NCI-H2196 (cell line): ENCODE data around the gene PCDH11X.
"Not testable (repeated sequence)": the region's sequence is repeated elsewhere in the genome, so short reads cannot be mapped to it uniquely, and the experiment has no call there.

ENCODE experiments used
- DNase-seq: peaks from one replicate; lab custom pipeline; 2025; ENCODE audit not compliant: unreplicated experiment; lab: John Stamatoyannopoulos, UW

PCDH11X gene

GRCh38 chrX:91779135-91779534, at the start of gene PCDH11X:
Gene PCDH11X, plus strand, starts transcription at chrX:91779375. Its CDS starts 56,130 bp downstream, at chrX:91835505.
- not testable (repeated sequence) for DNase-seq

DNA sequence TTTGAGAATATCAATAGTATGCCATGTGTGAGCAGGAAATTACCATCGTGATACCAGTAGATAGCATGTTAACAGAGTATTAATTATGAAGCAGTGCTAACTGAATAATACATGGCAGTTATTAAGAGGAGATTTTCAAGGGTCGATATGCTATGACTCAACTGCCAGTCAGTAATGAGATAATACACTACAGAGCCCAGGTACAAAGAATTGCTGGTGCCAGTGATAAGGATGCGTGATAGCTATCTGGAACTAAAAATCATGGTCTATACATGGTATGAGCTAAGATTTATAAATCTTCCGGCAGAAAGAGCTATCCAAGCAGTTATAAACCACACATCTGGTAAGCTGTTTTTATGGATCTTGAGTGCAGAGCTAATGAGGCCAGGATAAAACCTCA, 31.7 kb upstream of the PCDH11X start:
- DNase-seq = not testable (repeated sequence)

DNA sequence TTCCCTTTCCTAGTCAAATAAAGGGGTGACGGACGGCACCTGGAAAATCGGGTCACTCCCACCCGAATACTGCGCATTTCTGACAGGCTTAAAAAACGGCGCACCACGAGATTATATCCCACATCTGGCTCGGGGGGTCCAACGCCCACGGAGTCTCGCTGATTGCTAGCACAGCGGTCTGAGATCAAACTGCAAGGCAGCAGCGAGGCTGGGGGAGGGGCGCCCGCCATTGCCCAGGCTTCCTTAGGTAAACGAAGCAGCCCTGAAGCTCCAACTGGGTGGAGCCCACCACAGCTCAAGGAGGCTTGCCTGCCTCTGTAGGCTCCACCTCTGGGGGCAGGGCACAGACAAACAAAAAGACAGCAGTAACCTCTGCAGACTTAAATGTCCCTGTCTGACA, 26.2 kb upstream of the PCDH11X start:
- DNase-seq = not testable (repeated sequence)

DNA sequence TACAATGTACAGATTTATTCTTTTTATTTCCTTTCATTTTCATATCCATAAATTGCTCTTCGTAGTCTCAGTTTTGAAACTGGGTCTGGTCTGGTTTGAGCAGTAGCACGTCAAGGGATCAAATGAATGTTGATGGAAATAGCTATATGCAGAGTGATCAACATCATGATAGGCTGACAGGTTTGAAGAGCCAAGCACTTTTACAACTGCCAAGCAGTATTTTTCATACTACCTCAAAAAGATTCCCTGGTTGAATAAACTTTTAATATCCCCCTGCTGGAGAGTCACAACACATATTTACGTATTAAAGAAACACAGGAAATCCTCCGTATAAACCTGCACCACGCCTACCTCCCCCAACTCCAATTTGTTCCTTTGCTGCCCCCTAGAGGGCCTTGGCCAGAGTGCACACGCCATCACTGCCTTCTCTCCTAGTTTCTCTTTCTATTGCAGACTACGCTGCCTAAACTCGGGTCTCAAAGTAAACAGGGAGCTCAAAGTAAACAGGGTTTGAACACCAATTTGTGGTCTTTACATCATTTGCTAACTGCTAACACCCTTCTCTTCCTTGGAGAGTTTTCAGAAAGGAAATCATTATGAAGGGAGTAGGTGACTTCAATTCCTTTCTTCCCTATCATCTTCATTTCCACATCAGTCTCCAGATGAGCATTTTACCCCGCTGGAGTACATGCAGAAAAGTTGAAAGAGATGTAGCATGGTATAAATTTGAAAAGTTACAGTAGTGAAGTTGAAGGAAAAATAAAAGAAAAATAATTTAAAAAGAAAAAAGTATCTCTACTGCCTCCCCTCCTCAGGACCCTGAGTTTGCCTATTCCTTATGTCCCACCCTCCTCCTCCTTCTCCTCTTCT, 8.3 kb upstream of the PCDH11X start:
- DNase-seq = not testable (repeated sequence)

- not testable (repeated sequence) for DNase-seq
Measured at GRCh38 chrX:91773943-91774342, 5.2 kb upstream of the PCDH11X start.

- DNase-seq = not testable (repeated sequence)
Measured at GRCh38 chrX:91780008-91780407, 833 bp downstream of the PCDH11X start.

- DNase-seq = not testable (repeated sequence)
Measured at GRCh38 chrX:91780698-91781097, 1.5 kb downstream of the PCDH11X start.

DNA sequence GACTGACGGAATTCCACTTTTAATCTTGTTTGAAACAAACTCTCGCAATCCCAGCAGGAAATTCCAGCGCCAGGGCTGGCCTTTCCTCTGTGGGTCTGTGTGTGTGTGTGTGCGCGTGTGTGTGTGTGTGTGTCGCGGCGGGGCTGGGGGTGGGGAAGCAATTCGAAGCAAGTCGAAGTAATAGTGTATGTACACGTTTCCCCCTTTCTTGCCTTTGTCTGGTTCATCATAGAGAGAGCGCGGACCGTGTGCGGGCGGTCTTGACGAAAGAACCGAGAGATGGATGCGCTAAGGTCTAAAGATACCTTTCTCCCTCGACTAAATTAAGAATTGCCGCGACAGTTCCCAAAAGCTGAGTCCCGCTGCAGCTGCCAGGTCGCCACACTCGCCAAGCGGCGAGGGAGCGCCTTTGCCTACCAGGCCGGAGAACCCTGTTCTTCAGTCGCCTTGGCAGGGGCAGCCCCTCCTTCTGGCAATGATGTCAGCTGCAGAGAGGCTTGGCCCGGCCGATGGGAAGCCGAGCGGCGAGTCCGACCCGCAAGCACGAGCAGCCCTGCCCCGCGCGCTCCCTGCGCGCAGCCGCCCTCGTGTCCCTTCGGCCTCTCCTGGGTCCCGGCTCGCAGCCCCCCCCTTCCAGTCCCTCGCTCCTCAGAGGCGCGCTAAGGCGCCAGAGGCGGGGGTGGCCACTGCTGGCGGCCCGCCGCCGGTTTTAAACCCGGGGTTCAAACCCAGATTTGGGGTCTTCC, 2.6 kb downstream of the PCDH11X start:
- DNase-seq = not testable (repeated sequence)

- not testable (repeated sequence) for DNase-seq
Measured at GRCh38 chrX:91782825-91783224, 3.6 kb downstream of the PCDH11X start.

DNA sequence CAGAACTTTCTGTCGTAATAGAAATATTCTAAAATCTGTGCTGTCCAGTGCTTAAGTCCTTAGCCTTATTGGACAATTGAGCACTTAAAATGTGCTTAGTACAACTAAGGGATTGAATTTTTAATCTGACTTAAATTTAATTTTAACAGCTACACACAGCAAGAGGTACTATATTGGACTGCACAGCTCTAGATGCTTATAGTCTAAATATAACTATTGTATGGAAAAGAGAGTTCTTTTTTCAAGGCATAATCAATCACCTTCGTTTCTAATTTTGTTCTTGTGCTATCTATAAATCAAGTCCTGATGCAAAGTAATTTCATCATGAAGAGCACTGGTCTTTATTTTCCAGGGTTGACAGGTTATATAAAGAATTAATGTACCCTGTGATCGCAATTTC, 38.4 kb downstream of the PCDH11X start:
- not testable (repeated sequence) for DNase-seq

DNA sequence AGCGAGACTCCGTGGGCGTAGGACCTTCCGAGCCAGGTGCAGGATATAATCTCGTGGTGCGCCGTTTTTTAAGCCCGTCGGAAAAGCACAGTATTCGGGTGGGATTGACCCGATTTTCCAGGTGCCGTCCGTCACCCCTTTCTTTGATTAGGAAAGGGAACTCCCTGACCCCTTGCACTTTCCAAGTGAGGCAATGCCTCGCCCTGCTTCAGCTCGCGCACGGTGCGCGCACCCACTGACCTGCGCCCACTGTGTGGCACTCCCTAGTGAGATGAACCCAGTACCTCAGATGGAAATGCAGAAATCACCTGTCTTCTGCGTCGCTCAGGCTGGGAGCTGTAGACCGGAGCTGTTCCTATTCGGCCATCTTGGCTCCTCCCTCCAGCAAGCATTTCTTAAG, 46.1 kb downstream of the PCDH11X start:
- DNase-seq = not testable (repeated sequence)
